Sigmoid colon (tissue), 7 donors: ENCODE data around the gene ASF1A. TPM values are rescaled to one million over a fixed set of nuclear protein-coding genes. Genes with fewer than 3 reads are reported as not detected.

Experiments
- DNase-seq: peaks from one replicate; pipeline ENCODE4 v3.0.0-alpha.2; 2019
- H3K27ac ChIP-seq, 4 donors: fragments of 200-600 bp; sonication (generic); one replicate each; pipeline ENCODE4 v1.5.1; 2016 to 2019; ENCODE audit warnings: mild to moderate bottlenecking in 1 of 4
- H3K27me3 ChIP-seq, 3 donors: fragments of 200-600 bp; sonication (generic); one replicate each; pipeline ENCODE4 v1.5.1; 2019; ENCODE audit warnings: mild to moderate bottlenecking in 1 of 3
- H3K36me3 ChIP-seq, 4 donors: fragments of 200-600 bp; sonication (generic); one replicate each; pipeline ENCODE4 v1.5.1; 2016 to 2019
- H3K4me1 ChIP-seq, 4 donors: fragments of 200-600 bp; sonication (generic); one replicate each; pipeline ENCODE4 v1.5.1; 2017 to 2019
- H3K4me3 ChIP-seq, 4 donors: fragments of 200-600 bp; sonication (generic); one replicate each; pipeline ENCODE4 v1.5.1; 2017 to 2019; ENCODE audit warnings: mild to moderate bottlenecking in 2 of 4, moderate library complexity in 1 of 4
- H3K9me3 ChIP-seq, 4 donors: fragments of 200-600 bp in 3 of 4; sonication (generic) in 3 of 4; one replicate each; pipeline versions ENCODE4 v1.5.1 to v1.6.1; 2013 to 2019
- CTCF ChIP-seq, 4 experiments: fragments of 450-650 bp in 3 of 4; fragments of 200-600 bp in 1 of 4; IDR thresholded peaks; one replicate each; pipeline ENCODE4 v1.5.1; 2016 to 2019; ENCODE audit warnings: antibody characterized with exemption in 4 of 4, mild to moderate bottlenecking in 3 of 4, moderate library complexity in 2 of 4
- EP300 ChIP-seq, 4 donors: sonication (generic); formaldehyde crosslinking; IDR thresholded peaks; one replicate each; pipeline ENCODE4 v1.6.1; 2017; ENCODE audit warnings: antibody characterized with exemption in 4 of 4
- POLR2A ChIP-seq, 2 donors: fragments of 450-650 bp; IDR thresholded peaks; one replicate each; pipeline ENCODE4 v1.6.1; 2016; ENCODE audit warnings: antibody characterized with exemption in 2 of 2, mild to moderate bottlenecking in 2 of 2, moderate library complexity in 2 of 2
- POLR2AphosphoS5 ChIP-seq, 4 donors: sonication (generic); formaldehyde crosslinking; IDR thresholded peaks; one replicate each; pipeline ENCODE4 v1.6.1; 2017; ENCODE audit warnings: antibody characterized with exemption in 4 of 4
- WGBS, 2 donors: extraction: QIAGEN DNeasy Blood & Tissue Kit; methylation state at CpG; one replicate each; pipeline ENCODE4 v1.1.7; 2013; 5-methylcytosine and 5-hydroxymethylcytosine counted together
- intact Hi-C: fragments of 100-400 bp; cut with DNase I; formaldehyde crosslinking; loops from one replicate; pipeline ENCODE4 v1.15.1; 2023
- polyA plus RNA-seq, 3 donors: library from polyadenylated mRNA; stranded (reverse); fragments of 200-250 nt; gene quantifications; one replicate each; pipeline ENCODE4 v1.2.3, GENCODE V29; 2013
- total RNA-seq, 4 donors: library from RNA; depleted of rRNA; stranded (reverse); fragments of >200 nt; gene quantifications; one replicate each; pipeline ENCODE4 v1.1.0, GENCODE V29; 2016
- donor health status: healthy with polysubstance abuse.
- donor health status: Bipolar disorder and iron deficiency.
- donor health status: healthy.

Gene ASF1A
- total and polyA plus RNA-seq, 7 donors: 10.2 to 17.1 (median 11.6) TPM

DNA sequence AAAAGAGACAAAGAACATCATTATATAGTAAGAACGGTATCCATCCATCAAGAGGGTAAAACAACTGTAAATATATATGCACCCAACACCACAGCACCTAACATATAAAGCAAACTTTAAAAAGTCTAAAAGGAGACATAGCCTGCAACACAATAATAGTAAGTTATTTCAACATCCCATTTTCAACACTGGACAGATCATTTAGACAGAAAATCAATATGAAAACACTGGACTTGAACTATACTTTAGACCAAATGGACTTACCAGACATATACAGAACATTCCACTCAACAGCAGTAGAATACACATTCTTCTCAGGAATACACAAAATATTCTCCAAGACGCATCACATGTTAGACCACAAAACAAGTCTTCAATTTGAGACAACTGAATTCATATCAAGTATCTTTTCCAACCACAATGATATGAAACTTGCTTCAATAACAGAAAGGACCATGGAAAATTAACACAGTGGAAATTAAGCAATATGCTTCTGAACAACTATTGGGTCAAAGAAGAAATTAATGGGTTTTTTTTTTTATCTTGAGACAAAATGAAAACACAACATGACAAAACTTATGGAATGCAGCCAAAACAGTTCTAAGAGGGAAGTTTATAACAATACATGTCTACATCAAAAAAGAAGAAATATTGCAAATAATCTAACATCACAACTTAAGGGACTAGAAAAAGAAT lies 23.9 kb upstream of the ASF1A start:
- Histone ChIP-seq H3K27ac (no peak overlapping the region), H3K4me1 (peaks cover 0 to 5% (median 3%) of the 10 kb centered on the region in 4 donors), H3K36me3 (no peaks in the 10 kb centered on the region), H3K27me3 (no peaks in the 10 kb centered on the region), H3K9me3 (no peaks in the 10 kb centered on the region), H3K4me3 (no peak overlapping the region)
- intact Hi-C loops: no loop called here
- TF ChIP-seq CTCF (IDR thresholded peaks at IDR 0.05) (no peak), EP300 (IDR thresholded peaks at IDR 0.05) (no peak), POLR2AphosphoS5 (IDR thresholded peaks at IDR 0.05) (no peak), POLR2A (IDR thresholded peaks at IDR 0.05) (no peak)
- WGBS, 2 donors: 91 to 94% methylated on average over 2 of the region's 2 CpGs
- DNase-seq: no peak

DNA sequence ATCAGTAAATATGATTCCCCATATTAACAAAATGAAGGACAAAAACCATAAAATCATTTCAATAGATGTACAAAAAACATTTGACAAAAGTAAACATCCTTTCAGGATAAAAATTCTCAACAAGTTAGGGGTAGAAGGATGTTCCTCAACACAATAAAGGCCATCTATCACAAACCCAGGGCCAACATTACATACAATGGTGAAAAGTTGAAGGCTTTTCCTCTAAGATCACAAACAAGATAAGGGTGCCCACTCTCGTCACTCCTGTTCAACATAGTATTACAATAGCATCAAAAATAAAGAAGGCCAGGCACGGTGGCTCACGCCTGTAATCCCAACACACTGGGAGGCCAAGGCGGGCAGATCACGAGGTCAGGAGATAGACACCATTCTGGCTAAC lies 22.6 kb upstream of the ASF1A start:
- Histone ChIP-seq H3K36me3 (no peaks in the 10 kb centered on the region), H3K4me1 (no peaks in the 10 kb centered on the region), H3K4me3 (no peak overlapping the region), H3K27ac (no peak overlapping the region), H3K9me3 (no peaks in the 10 kb centered on the region), H3K27me3 (no peaks in the 10 kb centered on the region)
- DNase-seq: no peak
- intact Hi-C loops: no loop called here
- WGBS, 2 donors: 89 to 93% methylated on average over 5 of the region's 5 CpGs
- TF ChIP-seq POLR2A (IDR thresholded peaks at IDR 0.05): no peak
- no peak for TF ChIP-seq CTCF (IDR thresholded peaks at IDR 0.05)
- TF ChIP-seq EP300 (IDR thresholded peaks at IDR 0.05): no peak
- no peak for TF ChIP-seq POLR2AphosphoS5 (IDR thresholded peaks at IDR 0.05)

GRCh38 chr6:118872318-118872717 lies 21.6 kb upstream of the ASF1A start:
- Histone ChIP-seq H3K9me3 (no peaks in the 10 kb centered on the region), H3K36me3 (no peaks in the 10 kb centered on the region), H3K4me1 (no peaks in the 10 kb centered on the region), H3K27me3 (no peaks in the 10 kb centered on the region), H3K4me3 (no peak overlapping the region), H3K27ac (no peak overlapping the region)
- DNase-seq: no peak
- TF ChIP-seq EP300 (IDR thresholded peaks at IDR 0.05): no peak
- no peak for TF ChIP-seq POLR2AphosphoS5 (IDR thresholded peaks at IDR 0.05)
- TF ChIP-seq CTCF (IDR thresholded peaks at IDR 0.05): no peak
- no peak for TF ChIP-seq POLR2A (IDR thresholded peaks at IDR 0.05)
- intact Hi-C loops: no loop called here

- DNase-seq: no peak
- no peaks in the 10 kb centered on the region for H3K9me3 ChIP-seq
- H3K27me3 ChIP-seq: no peaks in the 10 kb centered on the region
- no peaks in the 10 kb centered on the region for H3K4me1 ChIP-seq
- TF ChIP-seq EP300 (IDR thresholded peaks at IDR 0.05): no peak
- no peak for TF ChIP-seq CTCF (IDR thresholded peaks at IDR 0.05)
- no peak for TF ChIP-seq POLR2AphosphoS5 (IDR thresholded peaks at IDR 0.05)
- no peak for TF ChIP-seq POLR2A (IDR thresholded peaks at IDR 0.05)
- no peak overlapping the region for H3K4me3 ChIP-seq
- 86 to 91% methylated on average over 2 of the region's 2 CpGs for WGBS, 2 donors
- intact Hi-C loops: no loop called here
- no peak overlapping the region for H3K27ac ChIP-seq
- H3K36me3 ChIP-seq: no peaks in the 10 kb centered on the region
Measured at GRCh38 chr6:118872726-118873125, 21.2 kb upstream of the ASF1A start.

DNA sequence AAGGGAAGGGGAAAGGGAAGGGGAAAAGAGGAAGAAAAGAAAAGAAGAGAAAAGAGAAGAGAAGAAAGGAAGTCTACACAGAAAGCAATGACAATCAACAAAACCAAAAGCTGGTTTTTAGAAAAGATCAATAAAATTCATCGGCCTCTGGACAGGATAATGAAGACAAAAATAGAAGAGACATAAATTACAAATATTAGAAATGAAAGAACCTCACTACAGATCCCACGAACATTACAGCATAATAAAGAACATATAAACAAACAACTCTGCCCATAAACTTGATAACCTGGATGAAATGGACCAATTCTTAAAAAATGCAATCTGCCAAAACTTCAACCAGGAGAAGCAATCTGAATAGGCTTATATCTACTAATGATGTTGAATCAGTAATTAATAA lies 20.7 kb upstream of the ASF1A start:
- H3K36me3 ChIP-seq: no peaks in the 10 kb centered on the region
- TF ChIP-seq POLR2A (IDR thresholded peaks at IDR 0.05) (no peak), CTCF (IDR thresholded peaks at IDR 0.05) (no peak), EP300 (IDR thresholded peaks at IDR 0.05) (no peak), POLR2AphosphoS5 (IDR thresholded peaks at IDR 0.05) (no peak)
- no peak overlapping the region for H3K4me3 ChIP-seq
- no peaks in the 10 kb centered on the region for H3K4me1 ChIP-seq
- H3K27ac ChIP-seq: no peak overlapping the region
- H3K9me3 ChIP-seq: no peaks in the 10 kb centered on the region
- no peak for DNase-seq
- 60 to 78% methylated on average over 2 of the region's 2 CpGs for WGBS, 2 donors
- intact Hi-C loops: no loop called here
- no peaks in the 10 kb centered on the region for H3K27me3 ChIP-seq
